Endometrial microvascular endothelial cells (primary cell): Measurements from ENCODE around the gene LYZL6. TPM values are rescaled to one million over a fixed set of nuclear protein-coding genes. Genes with fewer than 3 reads are reported as not detected.

Source experiments
- in situ Hi-C: cut with HindIII; loops from 2 replicates; pipeline ENCODE4 v1.10.0; 2017; ENCODE audit warnings: low sequenced_read_pairs, low pct_unique_long_range_greater_than_20kb; ENCODE audit errors: inconsistent ontology term
- total RNA-seq: library from RNA; depleted of rRNA; stranded (reverse); fragments of >200 nt; gene quantifications from one replicate; pipeline ENCODE4 v1.2.3, GENCODE V29; 2015; ENCODE audit errors: inconsistent ontology term

Gene LYZL6
- total RNA-seq, 1 donor from 2014 or later, result not detected

- in situ Hi-C loops, result no loop called here
These were observed 51.1 kb downstream of the LYZL6 start for GRCh38 chr17:35892091-35893035.

- in situ Hi-C loops, result no loop called here
These were observed 52.2 kb downstream of the LYZL6 start for GRCh38 chr17:35891269-35891668.

- in situ Hi-C loops, result no loop called here
These were observed 52.7 kb downstream of the LYZL6 start for GRCh38 chr17:35890774-35891155.

GRCh38 chr17:35889818-35890773 lies 53.4 kb downstream of the LYZL6 start:
- in situ Hi-C loops, result no loop called here

- in situ Hi-C loops, result no loop called here
These were observed 54.3 kb downstream of the LYZL6 start for GRCh38 chr17:35889241-35889640.

Other genes starting within 250 kb of the LYZL6 start
- under 0.01 TPM for gene RASL10B, start 212.1 kb downstream of the LYZL6 start, total RNA-seq
- not detected for gene GAS2L2, start 190.5 kb downstream of the LYZL6 start, total RNA-seq
- not detected for gene C17orf50, start 182.8 kb downstream of the LYZL6 start, total RNA-seq
- 0.19 TPM for gene MMP28, start 148.1 kb downstream of the LYZL6 start, total RNA-seq
- 30.8 TPM for gene TAF15, start 134.2 kb downstream of the LYZL6 start, total RNA-seq
- not detected for gene HEATR9, start 74.8 kb downstream of the LYZL6 start, total RNA-seq
- gene CCL5, start 63.4 kb downstream of the LYZL6 start, total RNA-seq, result 0.46 TPM
- not detected for gene RDM1, start 12.9 kb downstream of the LYZL6 start, total RNA-seq
- not detected for gene CCL16, start 37.8 kb upstream of the LYZL6 start, total RNA-seq
- 0.93 TPM for gene CCL14, start 43.0 kb upstream of the LYZL6 start, total RNA-seq
- gene CCL15, start 57.8 kb upstream of the LYZL6 start, total RNA-seq, result not detected
- not detected for gene CCL23, start 74.3 kb upstream of the LYZL6 start, total RNA-seq
- not detected for gene CCL18, start 120.6 kb upstream of the LYZL6 start, total RNA-seq
- not detected for gene CCL3, start 146.4 kb upstream of the LYZL6 start, total RNA-seq
- not detected for gene CCL4, start 160.1 kb upstream of the LYZL6 start, total RNA-seq
- gene TBC1D3B, start 232.9 kb upstream of the LYZL6 start, total RNA-seq, result not detected